ENCODE results near the gene BAHCC1. TPM values are rescaled to one million over a fixed set of nuclear protein-coding genes. Genes with fewer than 3 reads are reported as not detected.

BAHCC1 gene
- total and polyA plus RNA-seq, 2 donors (not counting 1 experiment from before 2014, with no cell fraction given) = 1.8 to 7.3 TPM

DNA sequence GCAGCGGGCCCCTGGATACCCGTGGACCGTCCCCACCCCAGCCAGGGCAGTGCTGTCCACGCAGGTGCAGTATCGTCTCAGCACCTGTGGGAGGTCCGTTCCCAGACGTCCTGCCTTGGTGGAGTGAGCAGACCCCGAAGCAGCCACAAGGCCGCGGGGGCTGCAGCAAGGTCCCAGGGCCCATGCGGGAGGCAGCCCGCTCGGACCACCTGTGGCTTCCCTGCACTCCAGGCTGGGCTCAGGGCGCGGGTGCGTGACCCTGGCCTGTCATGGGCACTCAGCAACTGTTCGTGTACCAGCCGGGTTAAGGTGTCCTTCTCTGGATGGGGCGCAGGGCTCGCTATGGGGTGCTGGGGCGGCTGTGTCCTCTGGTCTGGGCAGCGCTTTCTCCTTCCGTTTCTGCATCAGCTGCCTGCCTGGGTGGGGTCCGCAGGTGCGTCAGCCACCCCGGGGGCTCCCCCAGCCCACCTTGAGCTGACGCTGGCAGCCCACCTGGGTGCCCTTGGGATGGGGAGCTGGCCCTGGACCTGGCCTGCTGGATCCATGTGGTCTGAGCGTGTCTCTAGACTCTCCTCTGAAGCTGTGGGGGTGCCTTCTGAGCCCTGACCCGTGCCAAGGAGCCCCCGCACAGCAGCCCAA, 18.4 kb downstream of the BAHCC1 start:
- H3K27me3 ChIP-seq (ENCODE audit: control insufficient read depth, insufficient read depth, low read length) = no peaks in the 10 kb centered on the region
- H3K9ac ChIP-seq (ENCODE audit: insufficient read depth, low read length) = no peak overlapping the region
- no peak overlapping the region for H3K4me2 ChIP-seq (ENCODE audit: extremely low read depth, insufficient read depth, low read length)
- peaks cover 21% of the 10 kb centered on the region for H3K4me1 ChIP-seq (ENCODE audit: control insufficient read depth, extremely low read depth, insufficient read depth, low read length)
- peaks cover 2% of the 10 kb centered on the region for H4K20me1 ChIP-seq (ENCODE audit: control insufficient read depth, extremely low read depth, insufficient read depth, low read length)
- H3K36me3 ChIP-seq (ENCODE audit: control insufficient read depth, insufficient read depth, low read length) = no peaks in the 10 kb centered on the region
- no peaks in the 10 kb centered on the region for H3K79me2 ChIP-seq (ENCODE audit: control insufficient read depth, insufficient read depth, low read length)
- DNase-seq (ENCODE audit: low read depth in 2 of 2) = no peak
- H3K9me3 ChIP-seq (ENCODE audit: control insufficient read depth, insufficient read depth, low read depth, low read length) = no peaks in the 10 kb centered on the region
- no peak overlapping the region for H3K27ac ChIP-seq (ENCODE audit: insufficient read depth, low read length)
- no peak overlapping the region for H3K4me3 ChIP-seq (replicated peaks in 1 of 4; ENCODE audit: control extremely low read depth in 1 of 4, insufficient read depth in 1 of 4, low read depth in 3 of 4, low read length in 4 of 4)
- no peak overlapping the region for H2AFZ ChIP-seq (ENCODE audit: low read length)
- TF ChIP-seq EZH2 (IDR thresholded peaks at IDR 0.05; ENCODE audit: low read length, missing control alignments) = no peak

DNA sequence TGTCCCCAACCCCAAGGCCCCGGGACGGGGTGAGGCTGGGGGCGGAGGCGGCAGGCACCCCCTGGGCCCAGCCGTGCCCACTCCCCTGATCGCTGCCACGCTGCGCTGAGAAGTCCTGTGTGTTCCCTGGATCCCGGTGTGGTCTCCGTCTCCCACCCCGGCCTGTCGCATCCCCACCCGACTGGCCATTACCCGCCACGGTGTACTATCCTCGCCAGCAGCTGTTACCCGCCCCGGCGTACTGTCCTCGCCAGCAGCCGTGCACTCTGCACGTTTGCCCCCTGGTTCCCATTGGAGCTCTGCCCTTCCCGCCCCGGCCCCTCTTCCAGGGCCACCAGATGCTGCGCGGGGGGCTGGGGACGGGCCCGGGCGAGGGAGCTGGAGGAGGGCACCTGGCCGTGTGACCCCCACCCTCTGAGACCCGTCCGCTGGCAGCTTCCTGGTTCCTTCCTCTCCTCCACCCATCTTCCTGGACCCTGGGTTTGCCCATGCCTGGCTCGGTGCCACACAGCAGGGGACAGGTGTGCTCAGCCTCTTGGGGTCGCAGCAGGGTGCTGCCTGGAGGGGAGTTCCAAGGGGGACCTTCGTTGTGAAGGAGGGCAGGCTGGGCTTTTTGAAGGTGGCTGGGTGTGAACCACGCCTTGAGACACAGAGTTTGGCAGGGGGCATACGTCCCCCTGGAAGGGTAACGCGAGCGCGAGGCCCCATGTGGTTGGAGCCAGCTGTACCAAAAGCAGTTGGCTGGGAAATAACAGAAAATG, 19.7 kb downstream of the BAHCC1 start:
- peaks cover 2% of the 10 kb centered on the region for H4K20me1 ChIP-seq (ENCODE audit: control insufficient read depth, extremely low read depth, insufficient read depth, low read length)
- no peak for DNase-seq (ENCODE audit: low read depth in 2 of 2)
- no peaks in the 10 kb centered on the region for H3K36me3 ChIP-seq (ENCODE audit: control insufficient read depth, insufficient read depth, low read length)
- H3K9me3 ChIP-seq (ENCODE audit: control insufficient read depth, insufficient read depth, low read depth, low read length) = no peaks in the 10 kb centered on the region
- no peak overlapping the region for H2AFZ ChIP-seq (ENCODE audit: low read length)
- no peak overlapping the region for H3K4me3 ChIP-seq (replicated peaks in 1 of 4; ENCODE audit: control extremely low read depth in 1 of 4, insufficient read depth in 1 of 4, low read depth in 3 of 4, low read length in 4 of 4)
- H3K27ac ChIP-seq (ENCODE audit: insufficient read depth, low read length) = no peak overlapping the region
- no peak overlapping the region for H3K9ac ChIP-seq (ENCODE audit: insufficient read depth, low read length)
- H3K4me1 ChIP-seq (ENCODE audit: control insufficient read depth, extremely low read depth, insufficient read depth, low read length) = peaks cover 29% of the 10 kb centered on the region
- no peak for TF ChIP-seq CTCF (conservative IDR thresholded peaks at IDR 0.05 in 1 of 2, IDR thresholded peaks at IDR 0.05 in 1 of 2; ENCODE audit: low read depth in 1 of 2, low read length in 2 of 2)
- no peak for TF ChIP-seq EZH2 (IDR thresholded peaks at IDR 0.05; ENCODE audit: low read length, missing control alignments)
- no peaks in the 10 kb centered on the region for H3K27me3 ChIP-seq (ENCODE audit: control insufficient read depth, insufficient read depth, low read length)
- H3K4me2 ChIP-seq (ENCODE audit: extremely low read depth, insufficient read depth, low read length) = no peak overlapping the region
- no peaks in the 10 kb centered on the region for H3K79me2 ChIP-seq (ENCODE audit: control insufficient read depth, insufficient read depth, low read length)

- Histone ChIP-seq H3K9me3 (ENCODE audit: control insufficient read depth, insufficient read depth, low read depth, low read length) (no peaks in the 10 kb centered on the region), H3K9ac (ENCODE audit: insufficient read depth, low read length) (no peak overlapping the region), H3K27me3 (ENCODE audit: control insufficient read depth, insufficient read depth, low read length) (no peaks in the 10 kb centered on the region), H3K36me3 (ENCODE audit: control insufficient read depth, insufficient read depth, low read length) (no peaks in the 10 kb centered on the region), H3K4me1 (ENCODE audit: control insufficient read depth, extremely low read depth, insufficient read depth, low read length) (peaks cover 37% of the 10 kb centered on the region), H4K20me1 (ENCODE audit: control insufficient read depth, extremely low read depth, insufficient read depth, low read length) (peaks cover 2% of the 10 kb centered on the region), H3K4me3 (replicated peaks in 1 of 4; ENCODE audit: control extremely low read depth in 1 of 4, insufficient read depth in 1 of 4, low read depth in 3 of 4, low read length in 4 of 4) (no peak overlapping the region), H3K27ac (ENCODE audit: insufficient read depth, low read length) (no peak overlapping the region), H2AFZ (ENCODE audit: low read length) (no peak overlapping the region), H3K79me2 (ENCODE audit: control insufficient read depth, insufficient read depth, low read length) (no peaks in the 10 kb centered on the region), H3K4me2 (ENCODE audit: extremely low read depth, insufficient read depth, low read length) (no peak overlapping the region)
- TF ChIP-seq EZH2 (IDR thresholded peaks at IDR 0.05; ENCODE audit: low read length, missing control alignments) (no peak), CTCF (conservative IDR thresholded peaks at IDR 0.05 in 1 of 2, IDR thresholded peaks at IDR 0.05 in 1 of 2; ENCODE audit: low read depth in 1 of 2, low read length in 2 of 2) (no peak)
- DNase-seq (ENCODE audit: low read depth in 2 of 2) = no peak
Observed at GRCh38 chr17:81415681-81416080, 20.4 kb downstream of the BAHCC1 start.
